ENCODE results near the gene PARK7.

The PARK7 gene

DNA sequence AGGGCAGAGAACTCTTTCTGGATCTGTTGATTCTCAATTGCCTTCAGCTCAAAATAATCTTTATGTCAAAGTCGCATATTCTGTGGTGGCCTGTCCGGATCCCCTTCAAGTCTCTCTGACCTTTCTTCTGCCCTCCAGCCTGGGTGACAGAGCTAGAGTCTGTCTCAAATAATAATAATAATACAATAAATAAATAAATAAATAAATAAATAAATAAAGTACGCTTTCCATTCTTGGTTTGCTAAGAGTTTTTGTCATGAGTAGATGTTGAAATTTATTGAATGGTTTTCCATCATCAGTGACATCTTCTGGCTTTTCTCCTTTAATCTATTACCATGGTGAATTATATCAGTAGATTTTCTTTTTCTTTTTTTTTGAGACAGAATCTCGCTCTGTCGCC is 33.9 kb downstream of the PARK7 start:
- TF ChIP-seq, protein P1, sequence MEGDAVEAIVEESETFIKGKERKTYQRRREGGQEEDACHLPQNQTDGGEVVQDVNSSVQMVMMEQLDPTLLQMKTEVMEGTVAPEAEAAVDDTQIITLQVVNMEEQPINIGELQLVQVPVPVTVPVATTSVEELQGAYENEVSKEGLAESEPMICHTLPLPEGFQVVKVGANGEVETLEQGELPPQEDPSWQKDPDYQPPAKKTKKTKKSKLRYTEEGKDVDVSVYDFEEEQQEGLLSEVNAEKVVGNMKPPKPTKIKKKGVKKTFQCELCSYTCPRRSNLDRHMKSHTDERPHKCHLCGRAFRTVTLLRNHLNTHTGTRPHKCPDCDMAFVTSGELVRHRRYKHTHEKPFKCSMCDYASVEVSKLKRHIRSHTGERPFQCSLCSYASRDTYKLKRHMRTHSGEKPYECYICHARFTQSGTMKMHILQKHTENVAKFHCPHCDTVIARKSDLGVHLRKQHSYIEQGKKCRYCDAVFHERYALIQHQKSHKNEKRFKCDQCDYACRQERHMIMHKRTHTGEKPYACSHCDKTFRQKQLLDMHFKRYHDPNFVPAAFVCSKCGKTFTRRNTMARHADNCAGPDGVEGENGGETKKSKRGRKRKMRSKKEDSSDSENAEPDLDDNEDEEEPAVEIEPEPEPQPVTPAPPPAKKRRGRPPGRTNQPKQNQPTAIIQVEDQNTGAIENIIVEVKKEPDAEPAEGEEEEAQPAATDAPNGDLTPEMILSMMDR (IDR thresholded peaks at IDR 0.05; ENCODE audit: low read depth, low read length) = no peak

DNA sequence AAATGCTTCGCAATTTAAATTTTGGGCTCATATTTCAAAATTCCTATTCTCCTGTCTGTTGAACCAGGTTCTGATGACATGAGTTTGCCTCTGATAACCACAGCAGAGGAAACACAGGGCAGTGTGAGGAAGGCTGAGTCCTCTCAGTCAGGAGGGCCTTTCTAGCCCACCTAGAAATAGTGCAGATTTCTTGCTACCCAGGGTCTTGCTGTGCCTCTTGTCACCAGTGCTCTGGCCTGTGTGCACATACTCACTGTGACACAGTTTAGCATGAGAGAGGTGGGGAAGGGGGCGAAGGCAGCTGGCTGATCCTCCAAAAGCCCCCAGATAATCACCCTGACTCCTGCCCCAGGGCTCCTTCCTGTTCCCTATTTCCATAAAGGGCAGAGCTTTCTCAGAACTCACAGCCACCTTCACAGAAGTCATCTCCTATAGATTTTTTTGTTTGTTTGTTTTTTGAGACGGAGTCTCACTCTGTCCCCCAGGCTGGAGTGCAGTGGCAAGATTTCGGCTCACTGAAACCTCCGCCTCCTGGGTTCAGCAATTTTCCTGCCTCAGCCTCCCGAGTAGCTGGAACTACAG is 40.9 kb downstream of the PARK7 start:
- TF ChIP-seq, protein P1 (IDR thresholded peaks at IDR 0.05; ENCODE audit: low read depth, low read length) = no peak
- no peak overlapping the region for H3K4me3 ChIP-seq (ENCODE audit: low read depth, low read length)
- in situ Hi-C loops (cut with HindIII; ENCODE audit: low sequenced_read_pairs) = loop anchor here (25.0 kb wide), 1 partner anchor 310 kb away; the partner anchor contains the start of gene SLC45A1
- no peak for DNase-seq (ENCODE audit: low read depth, low spot score)

More for the DNA sequence above, 33.9 kb downstream of the PARK7 start:
- in situ Hi-C loops (cut with HindIII; ENCODE audit: low sequenced_read_pairs) = no loop called here
- H3K4me3 ChIP-seq (ENCODE audit: low read depth, low read length) = no peak overlapping the region
- no peak for DNase-seq (ENCODE audit: low read depth, low spot score)

DNA sequence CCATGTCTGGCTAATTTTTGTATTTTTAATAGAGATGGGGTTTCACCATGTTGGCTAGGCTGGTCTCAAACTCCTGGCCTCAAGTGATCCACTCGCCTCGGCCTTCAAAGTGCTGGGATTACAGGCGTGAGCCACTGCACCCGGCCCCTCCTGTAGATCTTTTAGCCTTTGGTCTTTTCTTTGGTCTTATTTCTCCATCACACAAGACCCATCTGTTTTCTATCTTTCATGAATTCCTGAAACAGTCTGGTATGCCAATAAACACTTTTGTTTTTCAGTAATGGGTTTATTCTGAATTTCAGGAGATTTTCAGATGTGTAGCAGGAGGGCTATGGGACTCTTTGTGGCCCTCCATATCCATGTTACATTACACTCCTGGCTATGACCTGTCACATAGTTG is 41.4 kb downstream of the PARK7 start:
- H3K4me3 ChIP-seq (ENCODE audit: low read depth, low read length) = no peak overlapping the region
- DNase-seq (ENCODE audit: low read depth, low spot score) = no peak
- TF ChIP-seq, protein P1 (IDR thresholded peaks at IDR 0.05; ENCODE audit: low read depth, low read length) = no peak
- in situ Hi-C loops (cut with HindIII; ENCODE audit: low sequenced_read_pairs) = loop anchor here (25.0 kb wide), 1 partner anchor 309 kb away; the partner anchor contains the start of gene SLC45A1

DNA sequence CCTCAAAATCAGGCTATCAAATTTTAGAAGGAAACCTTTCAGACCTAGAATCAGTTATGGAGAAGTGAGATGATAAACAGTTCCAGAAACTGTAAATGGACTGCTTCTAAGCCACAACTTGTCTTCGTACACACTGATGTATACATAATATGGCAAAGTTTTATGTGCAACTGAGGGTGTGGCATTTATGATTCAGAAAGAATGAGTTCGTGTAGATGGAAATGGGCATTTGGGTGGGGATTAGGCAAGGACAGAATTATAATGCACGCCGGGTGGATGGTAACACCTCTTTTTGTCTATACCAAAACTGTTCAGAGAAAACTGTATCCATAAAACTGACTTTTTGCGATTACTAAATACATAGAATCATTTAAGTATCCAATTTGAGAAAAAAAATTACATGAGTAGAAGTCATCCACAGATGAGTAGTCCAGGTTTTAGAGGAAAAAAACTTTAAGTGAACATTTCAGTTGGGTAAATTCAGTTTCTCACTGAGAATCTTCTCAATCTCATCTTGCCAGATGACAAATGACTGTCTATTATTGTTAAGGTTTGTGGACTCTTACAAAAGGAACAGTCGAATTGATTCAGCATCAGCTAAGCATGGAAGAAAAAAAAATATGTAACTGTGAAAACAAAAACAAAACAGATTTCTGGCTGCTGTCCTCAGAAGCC is 42.1 kb downstream of the PARK7 start:
- H3K4me3 ChIP-seq (ENCODE audit: low read depth, low read length) = no peak overlapping the region
- in situ Hi-C loops (cut with HindIII; ENCODE audit: low sequenced_read_pairs) = loop anchor here (25.0 kb wide), 1 partner anchor 309 kb away; the partner anchor contains the start of gene SLC45A1
- peak; percentile 28 for DNase-seq (ENCODE audit: low read depth, low spot score)
- TF ChIP-seq, protein P1 (IDR thresholded peaks at IDR 0.05; ENCODE audit: low read depth, low read length) = no peak

DNA sequence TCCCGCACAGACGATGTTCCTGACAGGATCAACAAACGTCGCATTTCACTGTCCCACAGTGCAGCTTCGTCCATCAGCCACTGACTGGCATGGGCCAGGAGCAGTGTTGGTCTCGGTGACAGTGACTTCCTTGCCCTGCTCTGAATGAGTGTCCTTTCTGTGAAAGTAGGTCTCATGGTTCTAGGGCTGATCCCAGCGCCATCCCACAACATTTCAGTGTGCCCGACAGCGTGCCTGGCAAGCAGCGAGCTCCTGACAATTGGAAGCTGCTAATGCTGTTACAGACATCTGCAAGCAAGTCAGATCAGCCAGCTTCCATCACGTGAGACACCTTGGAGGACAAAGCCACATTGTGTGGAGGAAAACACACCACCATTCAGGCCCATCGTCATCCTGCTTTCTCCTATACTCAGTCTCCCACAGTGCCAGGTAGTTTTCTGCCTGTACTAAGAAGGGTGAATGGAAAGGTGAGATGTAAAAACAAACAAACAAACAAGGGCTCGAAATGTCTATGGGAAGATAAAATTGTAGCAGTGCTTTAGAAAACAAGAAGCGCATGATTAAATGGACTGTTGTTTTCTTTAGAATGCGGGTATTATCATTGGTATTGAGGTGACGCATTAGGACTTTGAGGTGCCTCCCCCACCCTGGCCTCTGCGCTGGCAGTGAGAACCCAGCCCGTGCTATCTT is 42.7 kb downstream of the PARK7 start:
- in situ Hi-C loops (cut with HindIII; ENCODE audit: low sequenced_read_pairs) = loop anchor here (25.0 kb wide), 1 partner anchor 308 kb away; the partner anchor contains the start of gene SLC45A1
- DNase-seq (ENCODE audit: low read depth, low spot score) = no peak
- H3K4me3 ChIP-seq (ENCODE audit: low read depth, low read length) = no peak overlapping the region
- TF ChIP-seq, protein P1 (IDR thresholded peaks at IDR 0.05; ENCODE audit: low read depth, low read length) = no peak

DNA sequence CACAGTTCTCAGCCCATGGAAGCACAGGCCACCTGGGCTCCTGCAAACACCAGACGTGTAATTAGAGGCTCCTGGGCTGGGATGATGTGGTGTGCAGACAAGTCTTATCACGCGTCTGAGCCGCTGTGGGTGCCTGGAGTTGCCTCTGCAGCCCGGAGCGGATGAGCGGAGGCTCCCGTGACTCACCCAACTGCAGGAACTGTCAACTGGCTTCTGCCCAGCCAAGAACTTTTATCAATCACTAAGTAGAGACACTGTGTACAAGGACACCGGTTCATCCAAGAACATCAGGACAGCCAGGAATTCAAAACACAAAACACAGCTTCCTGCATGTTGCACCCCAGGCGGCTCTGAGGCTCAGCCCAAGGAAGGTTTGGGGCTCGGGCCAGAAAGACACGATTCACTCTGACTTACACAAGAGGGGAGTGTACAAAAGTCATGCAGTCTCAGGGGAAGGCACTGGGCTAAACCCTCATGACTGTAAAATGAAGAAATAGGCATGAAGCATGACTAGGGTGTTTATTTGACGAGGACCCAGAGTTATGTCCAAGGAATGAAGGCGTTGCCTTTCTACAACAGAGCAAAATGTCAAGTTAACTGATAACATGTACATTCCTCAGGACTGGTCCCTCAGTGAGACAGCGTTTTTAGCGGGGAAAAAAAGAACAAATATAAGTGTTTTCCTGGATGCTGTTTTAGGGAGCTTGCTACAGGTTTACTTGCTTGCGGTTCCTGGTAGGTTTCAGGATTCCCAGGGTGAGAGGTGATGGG is 43.5 kb downstream of the PARK7 start:
- DNase-seq (ENCODE audit: low read depth, low spot score) = peak; percentile 94
- in situ Hi-C loops (cut with HindIII; ENCODE audit: low sequenced_read_pairs) = loop anchor here (25.0 kb wide), 1 partner anchor 307 kb away; the partner anchor contains the start of gene SLC45A1
- TF ChIP-seq, protein P1 (IDR thresholded peaks at IDR 0.05; ENCODE audit: low read depth, low read length) = no peak
- H3K4me3 ChIP-seq (ENCODE audit: low read depth, low read length) = no peak overlapping the region
